GM19324 (cell line): ENCODE measurements around the gene SPEM3.

Source experiments
- ATAC-seq: cut with Tn5 transposase; IDR thresholded peaks from one replicate; pipeline ENCODE4 v1.9.1; 2021; ENCODE audit warnings: mild to moderate bottlenecking, moderate library complexity; ENCODE audit not compliant: unreplicated experiment, low FRiP score

The SPEM3 gene

GRCh38 chr17:7419819-7420610 lies 8.6 kb upstream of the SPEM3 start, which contains the start of gene SPEM1:
TSS of gene SPEM1 (plus strand) at chr17:7420324. CDS start at chr17:7420385, 61 bp downstream.
- ATAC-seq, result no peak

GRCh38 chr17:7421186-7421585 lies 7.5 kb upstream of the SPEM3 start:
- no peak for ATAC-seq

GRCh38 chr17:7423679-7424078 lies 5.0 kb upstream of the SPEM3 start:
- ATAC-seq, result no peak

- no peak for ATAC-seq
Observed at GRCh38 chr17:7425316-7425715, 3.3 kb upstream of the SPEM3 start, which contains the start of gene SPEM2. TSS of gene SPEM2 (plus strand) at chr17:7425616. CDS start at chr17:7425689, 73 bp downstream.

- ATAC-seq, result no peak
Observed at GRCh38 chr17:7425756-7426155, 2.9 kb upstream of the SPEM3 start.

- ATAC-seq, result no peak
Observed at GRCh38 chr17:7426203-7426863, 2.3 kb upstream of the SPEM3 start.

- ATAC-seq, result no peak
Observed at GRCh38 chr17:7426896-7427489, 1.7 kb upstream of the SPEM3 start.

GRCh38 chr17:7427549-7427948 lies 1.1 kb upstream of the SPEM3 start:
- ATAC-seq, result no peak

- no peak for ATAC-seq
Observed at GRCh38 chr17:7429722-7430121, 1.1 kb downstream of the SPEM3 start.

GRCh38 chr17:7431231-7431630 lies 2.6 kb downstream of the SPEM3 start:
- ATAC-seq, result no peak

GRCh38 chr17:7432296-7432695 lies 3.6 kb downstream of the SPEM3 start:
- no peak for ATAC-seq

GRCh38 chr17:7435676-7436555 lies 7.3 kb downstream of the SPEM3 start:
- ATAC-seq, result peak; percentile 16

GRCh38 chr17:7436556-7437368 lies 8.1 kb downstream of the SPEM3 start:
- ATAC-seq, result no peak

- ATAC-seq, result no peak
Observed at GRCh38 chr17:7437369-7437863, 8.8 kb downstream of the SPEM3 start.

- no peak for ATAC-seq
Observed at GRCh38 chr17:7437950-7438614, 9.4 kb downstream of the SPEM3 start.

- no peak for ATAC-seq
Observed at GRCh38 chr17:7438656-7439460, 10.2 kb downstream of the SPEM3 start.

GRCh38 chr17:7439462-7440112 lies 10.9 kb downstream of the SPEM3 start, which contains the start of gene FGF11:
TSS of gene FGF11 (plus strand) at chr17:7439512. CDS start at chr17:7439621, 109 bp downstream.
- ATAC-seq, result no peak
